ACHN (cell line): ENCODE measurements around the gene SLC25A48.
A peak's percentile ranks its signal among the peaks of the same experiment; 100 is the strongest.

ENCODE experiments used
- DNase-seq: peaks from one replicate; pipeline ENCODE4 v3.0.0-alpha.2; 2015
- in situ Hi-C: cut with HindIII; loops from 2 replicates; pipeline ENCODE4 v1.10.0; 2017; ENCODE audit warnings: low sequenced_read_pairs, low pct_ligation_motif_present, low pct_unique_long_range_greater_than_20kb

Gene SLC25A48

DNA sequence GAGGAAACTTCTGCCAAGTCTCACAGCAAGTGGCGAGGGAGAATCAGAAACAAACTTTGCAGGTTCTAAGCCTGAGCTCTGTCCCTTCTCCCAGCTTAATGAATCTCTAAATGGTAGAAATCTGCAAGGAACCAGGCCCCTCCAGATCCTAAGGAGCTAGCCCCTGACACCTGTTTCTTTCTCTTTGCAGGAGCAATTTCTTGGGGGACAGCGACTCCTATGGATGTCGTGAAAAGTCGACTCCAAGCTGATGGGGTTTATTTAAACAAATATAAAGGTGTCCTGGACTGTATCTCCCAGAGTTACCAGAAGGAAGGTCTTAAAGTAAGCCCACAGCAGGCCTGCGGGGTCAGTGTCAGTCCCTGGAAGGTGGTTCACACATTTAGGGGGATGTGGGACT is 39.4 kb downstream of the SLC25A48 start:
- in situ Hi-C loops = no loop called here

DNA sequence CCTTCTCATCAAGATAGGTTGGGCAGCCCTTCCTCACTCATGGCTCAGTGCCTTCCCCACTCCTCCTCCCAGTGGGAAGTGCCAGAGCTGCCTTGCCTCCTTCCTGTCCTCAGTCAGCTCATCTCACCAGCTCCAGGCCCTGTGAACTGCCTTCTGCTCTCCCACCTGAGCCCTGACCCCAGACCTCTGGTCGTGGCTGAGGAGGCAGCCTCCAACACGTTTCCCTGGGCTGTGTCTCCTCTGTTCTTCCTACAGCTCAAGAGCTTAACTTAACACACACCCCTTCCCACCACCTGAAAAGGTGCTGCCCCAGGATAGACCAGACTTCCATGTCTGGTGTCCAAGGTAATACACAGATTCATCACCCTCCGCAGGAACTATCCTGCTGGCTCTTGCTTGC is 40.0 kb downstream of the SLC25A48 start:
- DNase-seq = no peak
- in situ Hi-C loops = no loop called here

More for the DNA sequence above, 39.4 kb downstream of the SLC25A48 start:
- no peak for DNase-seq

DNA sequence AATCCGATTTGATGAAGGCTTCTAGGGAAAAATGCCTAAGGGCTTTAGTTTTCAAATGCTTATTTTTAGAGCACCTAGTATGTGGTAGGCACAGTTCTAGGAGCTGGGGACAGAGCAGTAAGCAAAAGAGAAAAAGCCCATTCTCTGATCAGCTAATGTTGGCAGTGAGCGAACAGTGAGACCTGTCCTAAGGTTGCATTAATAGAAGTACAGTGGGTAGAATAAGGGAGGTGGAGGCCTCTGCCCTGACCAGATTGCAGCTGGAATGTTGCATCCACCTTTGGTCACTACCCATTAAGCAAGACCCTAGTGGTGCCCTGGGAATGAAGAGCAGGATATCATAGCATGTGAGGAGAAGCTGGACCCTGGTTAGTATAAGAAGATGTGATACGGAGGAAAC is 41.1 kb downstream of the SLC25A48 start:
- no peak for DNase-seq
- in situ Hi-C loops = no loop called here

GRCh38 chr5:135876146-135876545 is 41.7 kb downstream of the SLC25A48 start:
- no peak for DNase-seq
- in situ Hi-C loops = no loop called here

DNA sequence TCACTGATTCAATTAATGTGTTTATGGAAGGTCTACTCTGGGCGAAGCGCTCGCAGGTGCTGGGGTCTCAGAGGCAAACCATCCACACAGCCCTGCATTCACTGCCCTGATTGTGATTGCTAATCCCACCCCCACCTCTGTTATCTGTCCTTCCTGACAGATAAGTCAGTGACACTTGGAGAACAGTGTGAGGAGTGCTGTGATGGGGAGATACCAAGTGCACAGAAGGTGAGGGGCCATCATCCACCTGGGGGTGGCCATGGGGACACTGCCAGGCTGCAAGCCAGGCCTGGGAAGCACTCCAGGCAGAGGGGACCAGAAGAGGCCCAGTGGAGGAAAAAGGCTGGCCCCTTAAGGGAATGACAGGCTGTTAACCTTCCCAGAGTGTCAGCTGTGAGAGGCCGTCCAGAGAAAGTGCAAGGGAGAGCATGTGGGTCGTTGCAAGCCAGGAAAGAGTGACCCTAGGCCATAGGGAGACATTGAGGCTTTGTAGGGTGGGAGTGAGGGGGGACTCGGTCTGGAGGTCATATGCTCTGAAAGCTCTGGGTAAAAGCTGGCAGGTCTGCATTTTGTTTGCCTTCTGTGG is 43.2 kb downstream of the SLC25A48 start:
- DNase-seq = no peak
- in situ Hi-C loops = no loop called here

DNA sequence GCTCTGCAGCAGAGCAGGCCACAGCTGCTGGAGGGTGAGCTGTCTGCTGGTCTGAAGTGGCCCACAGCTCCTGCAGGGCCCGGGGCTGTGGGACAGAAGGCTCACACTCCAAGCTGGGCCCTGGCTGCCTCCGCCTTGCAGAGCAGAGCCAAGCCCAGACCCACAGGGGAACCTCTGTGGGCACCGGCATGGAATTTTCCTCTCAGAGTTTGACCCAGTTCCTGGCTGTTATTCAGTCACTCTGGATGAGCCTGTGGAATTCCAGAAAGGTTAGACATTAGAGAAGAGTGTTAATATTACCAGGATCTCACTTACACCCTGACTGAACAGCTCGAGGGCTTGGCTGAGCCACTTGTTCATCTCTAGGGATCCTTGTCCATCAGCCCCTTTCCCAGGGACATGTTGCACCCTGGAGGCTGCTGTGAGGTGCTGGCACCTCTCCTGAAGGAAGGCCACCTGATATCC is 43.7 kb downstream of the SLC25A48 start:
- in situ Hi-C loops = no loop called here

GRCh38 chr5:135879591-135879990 is 45.1 kb downstream of the SLC25A48 start:
- in situ Hi-C loops = no loop called here
- no peak for DNase-seq

More for the DNA sequence above, 43.7 kb downstream of the SLC25A48 start:
- peak; percentile 65 for DNase-seq

DNA sequence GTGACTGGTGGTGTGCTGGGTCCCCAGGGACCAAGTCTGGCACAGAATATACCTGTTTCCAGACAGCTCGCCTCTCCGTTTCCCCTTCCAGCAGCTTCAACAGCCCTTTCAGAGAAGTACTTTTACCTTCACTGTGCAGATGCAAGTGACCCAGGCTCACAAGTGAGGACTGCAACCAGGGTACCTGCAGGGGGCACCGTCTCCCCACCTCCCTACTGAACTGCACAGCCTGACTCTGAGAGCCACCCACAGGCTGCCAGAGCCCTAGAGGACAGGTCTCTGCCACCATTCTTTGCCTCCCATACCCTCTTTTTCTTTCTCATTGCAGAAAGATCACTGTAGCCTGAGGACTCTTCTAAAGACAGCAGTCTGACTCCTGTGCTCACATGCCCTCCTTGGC is 45.8 kb downstream of the SLC25A48 start:
- DNase-seq = peak; percentile 40
- in situ Hi-C loops = no loop called here

- in situ Hi-C loops = no loop called here
- no peak for DNase-seq
These were observed 46.3 kb downstream of the SLC25A48 start for GRCh38 chr5:135880801-135881200.

- in situ Hi-C loops = no loop called here
- no peak for DNase-seq
These were observed 46.8 kb downstream of the SLC25A48 start for GRCh38 chr5:135881244-135881643.

DNA sequence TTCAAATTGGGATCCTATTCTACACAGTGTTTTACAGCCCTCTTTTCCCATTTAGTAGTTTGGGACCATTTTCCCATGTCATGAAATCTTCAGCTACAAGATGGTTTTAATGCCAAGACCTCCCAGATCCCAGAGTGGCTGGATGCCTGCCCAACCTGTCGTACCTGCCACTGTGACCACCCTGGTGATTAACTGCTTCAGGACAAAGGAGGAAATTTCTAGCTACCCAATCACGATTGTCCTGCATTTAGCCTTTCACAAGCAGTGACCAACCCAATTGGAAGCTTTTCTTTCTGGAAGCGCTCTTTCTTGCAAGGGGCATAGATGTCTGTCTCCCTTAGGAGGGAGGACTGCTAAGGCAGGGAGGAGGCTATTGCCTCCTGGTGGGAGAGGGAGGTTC is 47.4 kb downstream of the SLC25A48 start:
- in situ Hi-C loops = no loop called here
- no peak for DNase-seq

DNA sequence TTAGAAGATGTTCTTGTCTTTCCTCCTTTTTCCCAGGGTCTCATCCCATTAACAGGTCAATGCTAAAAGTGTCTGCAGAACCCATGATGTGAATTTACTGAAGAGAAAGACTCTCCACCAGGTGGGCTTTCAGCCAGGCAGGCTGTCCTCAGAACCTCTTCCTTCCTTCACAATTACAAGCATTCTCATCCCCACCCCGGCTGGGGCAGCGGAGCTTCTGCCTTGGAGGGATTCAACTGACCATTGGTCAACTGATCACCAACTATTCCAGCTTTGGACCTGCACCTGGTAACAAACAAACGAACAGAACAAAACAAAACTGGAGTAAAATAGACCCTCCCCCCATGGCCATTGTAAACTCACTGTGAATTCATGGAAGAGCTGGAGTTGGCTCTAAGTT is 48.6 kb downstream of the SLC25A48 start:
- DNase-seq = no peak
- in situ Hi-C loops = no loop called here

DNA sequence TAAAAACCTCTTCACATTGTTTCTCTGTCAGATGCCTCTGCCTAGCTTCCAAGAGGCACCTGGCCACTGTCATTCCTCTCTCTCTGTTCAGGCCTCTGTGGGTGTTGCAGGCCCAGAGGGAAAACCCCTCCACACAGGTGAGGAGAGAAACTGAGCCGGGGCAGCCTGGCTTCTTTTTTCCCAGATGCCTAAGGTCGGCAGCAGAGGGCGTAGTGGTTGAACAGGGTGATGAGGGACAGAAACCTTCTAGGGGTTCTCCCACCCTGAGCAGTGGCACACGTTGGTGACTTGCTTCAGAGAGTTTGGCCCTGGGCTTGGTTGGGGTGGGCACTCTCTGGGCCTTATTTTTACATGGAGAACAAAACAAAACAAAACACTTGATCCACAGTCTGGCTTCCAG is 49.0 kb downstream of the SLC25A48 start:
- no peak for DNase-seq
- in situ Hi-C loops = no loop called here

- in situ Hi-C loops = no loop called here
These were observed 50.6 kb downstream of the SLC25A48 start for GRCh38 chr5:135885031-135885430.

DNA sequence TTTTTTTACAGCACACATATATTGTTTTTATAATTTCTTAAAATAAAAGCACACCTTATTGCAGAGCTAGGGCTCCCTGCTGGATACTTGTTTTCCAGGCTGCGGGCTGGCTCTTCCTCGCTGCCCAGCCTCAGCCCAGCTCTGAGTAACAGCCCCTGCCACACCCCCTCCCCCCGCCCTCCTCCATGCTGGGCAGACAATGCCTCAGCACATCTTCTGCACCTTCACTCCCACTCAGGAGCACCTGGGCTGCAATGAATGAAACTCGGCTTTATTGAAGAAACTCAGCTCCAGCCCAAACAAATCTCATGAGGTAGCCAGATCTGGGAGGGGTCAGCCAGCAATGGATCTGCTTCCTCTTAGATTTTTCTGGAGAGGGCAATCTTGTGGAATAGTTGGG is 51.7 kb downstream of the SLC25A48 start:
- no peak for DNase-seq
- in situ Hi-C loops = no loop called here

More at GRCh38 chr5:135885031-135885430, 50.6 kb downstream of the SLC25A48 start:
- no peak for DNase-seq

DNA sequence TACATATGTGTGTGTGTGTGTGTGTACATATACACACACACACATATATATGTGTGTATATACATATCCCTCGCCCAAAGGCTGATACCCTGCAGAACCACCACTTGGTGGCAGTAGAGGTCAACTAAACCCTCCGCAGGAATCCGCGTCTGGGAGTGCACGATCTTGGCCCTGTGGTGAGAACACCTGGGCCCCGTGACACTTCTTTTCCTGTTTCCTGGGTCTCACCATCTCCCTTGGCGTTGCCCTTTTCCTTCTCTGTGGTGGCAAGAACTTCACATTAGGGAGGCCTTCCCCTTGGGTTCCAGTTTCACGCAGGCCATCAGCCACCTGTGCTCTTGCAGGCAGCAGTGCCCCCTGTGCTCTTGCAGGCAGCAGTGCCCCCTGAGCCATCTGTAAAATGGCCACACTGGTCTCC is 53.0 kb downstream of the SLC25A48 start:
- peak; percentile 66 for DNase-seq
- in situ Hi-C loops = no loop called here

GRCh38 chr5:135887881-135888614 is 53.6 kb downstream of the SLC25A48 start:
- no peak for DNase-seq
- in situ Hi-C loops = no loop called here

DNA sequence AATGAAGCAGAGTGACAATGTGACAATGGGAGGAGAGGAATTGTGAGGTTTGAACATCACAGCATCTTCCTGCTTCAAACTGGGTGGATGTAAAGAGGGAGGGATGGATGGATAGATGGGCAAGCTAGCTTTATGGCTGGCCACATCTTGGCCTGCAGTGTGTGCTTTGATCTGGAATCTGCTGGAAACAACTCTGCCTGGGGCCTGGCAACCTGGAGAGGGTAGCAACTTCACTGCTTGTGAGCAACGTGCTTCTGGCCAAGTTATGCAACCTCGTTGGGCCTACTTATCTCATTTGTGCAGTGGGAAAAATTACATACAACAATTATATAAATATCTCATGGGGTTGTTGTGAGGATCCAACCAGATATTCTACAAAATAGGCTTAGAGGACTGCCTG is 55.8 kb downstream of the SLC25A48 start:
- in situ Hi-C loops = no loop called here
- DNase-seq = no peak

DNA sequence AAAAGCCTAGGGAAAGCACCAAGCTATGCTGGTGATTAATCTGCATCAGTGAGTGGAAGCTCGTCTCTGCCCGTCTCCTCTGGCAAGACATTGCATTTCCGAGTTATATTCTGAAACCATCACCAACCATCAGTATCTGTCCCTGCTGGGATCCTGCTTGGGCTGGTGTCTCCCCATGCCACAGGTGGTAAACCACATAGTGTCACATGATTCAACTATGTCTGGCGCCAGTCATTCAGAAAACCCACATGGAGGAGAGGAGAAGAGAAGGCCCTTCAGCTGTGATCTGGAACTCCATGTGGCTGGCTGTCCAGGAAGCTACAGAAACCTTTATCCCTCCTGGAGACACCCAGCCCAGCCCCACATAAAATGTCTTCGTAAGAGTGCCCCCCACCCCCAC is 56.4 kb downstream of the SLC25A48 start:
- in situ Hi-C loops = no loop called here
- no peak for DNase-seq

- DNase-seq = no peak
- in situ Hi-C loops = no loop called here
These were observed 56.8 kb downstream of the SLC25A48 start for GRCh38 chr5:135891268-135891667.
